HS-27A (cell line): ENCODE results near the gene PDE4D.

Experiments
- DNase-seq: peaks from one replicate; pipeline ENCODE4 v3.0.0-alpha.2; 2012; ENCODE audit warnings: low read depth, missing footprints

The PDE4D gene

DNA sequence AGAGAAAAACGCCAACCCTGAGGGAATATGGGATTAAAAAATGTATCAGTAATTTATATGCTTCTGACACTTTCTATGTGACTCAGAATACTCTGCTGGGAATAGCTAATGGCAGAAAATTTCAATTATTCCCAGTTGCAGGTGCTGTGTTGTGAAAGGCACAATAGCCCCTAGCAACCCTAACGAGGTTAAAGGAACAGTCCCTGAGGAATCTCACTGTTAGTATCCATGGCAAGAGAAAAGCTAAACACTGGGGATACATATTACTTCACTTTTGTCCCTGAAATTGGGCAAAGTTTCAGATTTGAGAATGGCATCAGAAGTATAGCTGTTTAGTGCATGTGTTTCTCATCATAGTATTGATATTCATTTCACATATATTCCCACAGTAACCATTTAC lies 755.7 kb downstream of the PDE4D start:
- no peak for DNase-seq

GRCh38 chr5:59136549-59136948 lies 757.0 kb downstream of the PDE4D start:
- no peak for DNase-seq

GRCh38 chr5:59134471-59135163 lies 758.9 kb downstream of the PDE4D start:
- DNase-seq, result no peak

- DNase-seq, result peak; percentile 31
These were observed 759.7 kb downstream of the PDE4D start for GRCh38 chr5:59133764-59134261.

DNA sequence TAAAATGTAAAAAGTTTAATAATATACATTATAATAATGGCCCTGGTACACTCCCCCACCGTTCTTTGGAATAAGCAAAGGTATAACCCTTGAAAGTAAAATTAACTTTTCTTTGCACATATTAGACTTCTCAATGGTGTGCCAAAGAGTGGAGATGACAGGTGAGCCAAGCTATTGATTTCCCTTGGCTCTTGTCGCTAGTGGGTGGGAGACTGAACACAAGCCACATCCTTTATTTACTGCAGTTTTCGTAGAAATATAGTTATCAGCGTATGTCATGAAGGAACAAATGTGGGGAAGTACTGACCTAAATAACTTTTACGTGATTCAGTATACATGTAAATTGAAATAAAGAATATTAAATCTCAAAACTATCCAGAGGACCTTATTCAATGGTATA lies 761.4 kb downstream of the PDE4D start:
- no peak for DNase-seq

DNA sequence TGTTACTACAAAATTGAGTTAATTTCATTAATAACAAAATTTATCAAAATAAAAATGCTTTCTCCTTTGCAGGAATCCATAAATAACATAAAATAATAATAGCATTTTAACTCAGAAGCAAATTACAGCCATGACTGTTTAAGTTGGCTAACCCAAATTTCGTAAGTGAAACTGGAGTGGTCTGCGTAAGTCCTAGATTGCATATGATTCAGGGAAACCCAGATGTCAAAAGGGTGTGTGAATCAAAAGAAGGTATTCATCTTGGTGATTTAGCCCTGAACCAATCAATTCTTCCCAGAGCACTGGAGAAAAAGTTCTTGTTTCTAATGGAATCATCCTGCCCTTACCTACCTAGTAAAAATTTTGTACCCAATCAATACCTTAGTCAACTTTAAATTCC lies 763.1 kb downstream of the PDE4D start:
- DNase-seq, result no peak

DNA sequence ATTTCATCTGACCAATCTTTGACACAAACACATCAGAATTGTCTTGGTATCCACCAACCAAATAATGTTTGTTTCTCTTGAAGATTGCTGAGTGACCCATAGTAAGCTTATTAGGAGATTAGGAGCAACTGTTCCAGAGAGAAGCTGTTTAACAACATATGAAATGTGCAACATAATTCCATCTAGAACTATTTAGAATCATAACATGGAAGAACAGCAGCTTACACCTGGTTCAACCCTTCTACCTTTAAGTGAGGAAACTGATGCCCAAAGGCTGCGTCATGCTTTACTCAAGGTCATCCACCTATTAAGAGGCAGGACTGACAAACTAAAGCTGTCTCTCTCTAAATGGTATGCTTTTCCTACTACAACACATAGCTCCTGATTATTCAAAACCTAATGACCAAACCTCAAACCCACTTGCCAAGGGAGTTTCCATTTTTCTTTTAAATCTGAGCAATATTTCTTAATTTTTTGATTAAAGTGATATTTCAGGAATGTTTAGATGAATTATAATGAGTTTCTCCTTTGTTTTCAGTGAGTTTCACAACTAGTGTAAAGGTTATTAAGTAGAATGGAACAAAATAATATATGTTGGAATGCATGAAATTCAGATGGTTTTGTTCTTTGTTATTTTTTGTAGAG lies 764.8 kb downstream of the PDE4D start:
- DNase-seq, result no peak

GRCh38 chr5:59126708-59127573 lies 766.6 kb downstream of the PDE4D start:
- no peak for DNase-seq

GRCh38 chr5:59126016-59126707 lies 767.4 kb downstream of the PDE4D start:
- DNase-seq, result no peak

GRCh38 chr5:59125011-59125961 lies 768.2 kb downstream of the PDE4D start:
- no peak for DNase-seq

GRCh38 chr5:59123595-59124561 lies 769.6 kb downstream of the PDE4D start:
- no peak for DNase-seq

DNA sequence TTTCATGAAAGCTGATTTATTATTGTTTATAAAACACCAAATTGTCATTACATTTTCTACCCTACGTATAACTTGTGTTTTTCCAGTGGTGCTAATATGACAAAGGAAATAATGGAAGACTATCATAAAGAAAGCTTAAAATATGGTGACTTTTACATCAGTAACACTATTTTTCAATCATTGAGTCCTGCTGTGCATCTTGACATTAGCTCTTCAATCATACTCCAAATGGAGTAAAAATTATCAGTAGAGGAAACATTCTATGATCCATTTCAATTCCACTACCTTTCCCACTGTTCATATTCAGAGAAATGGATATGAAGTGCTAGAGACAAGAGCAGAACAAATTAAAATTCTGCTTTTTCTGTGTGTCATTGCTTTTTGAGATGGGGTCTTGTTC lies 774.0 kb downstream of the PDE4D start:
- no peak for DNase-seq

DNA sequence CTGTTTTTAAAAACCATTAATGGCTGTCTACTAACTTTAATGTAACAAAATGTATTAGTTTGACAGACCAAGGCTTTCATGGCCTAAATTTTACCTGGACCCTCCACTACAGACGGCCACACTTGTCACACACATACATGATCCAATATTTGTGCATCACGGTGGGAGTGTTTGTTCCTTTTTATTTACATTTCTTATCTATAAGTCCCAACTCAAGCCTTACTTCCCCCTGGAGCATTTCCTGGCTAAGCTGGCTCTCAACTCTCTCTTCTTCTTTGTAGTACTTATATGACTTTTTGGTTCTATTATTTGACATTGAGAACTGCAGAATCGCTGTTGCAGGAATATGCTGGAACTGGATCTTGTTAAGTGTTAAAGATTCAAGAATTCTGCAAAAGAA lies 776.2 kb downstream of the PDE4D start:
- no peak for DNase-seq

DNA sequence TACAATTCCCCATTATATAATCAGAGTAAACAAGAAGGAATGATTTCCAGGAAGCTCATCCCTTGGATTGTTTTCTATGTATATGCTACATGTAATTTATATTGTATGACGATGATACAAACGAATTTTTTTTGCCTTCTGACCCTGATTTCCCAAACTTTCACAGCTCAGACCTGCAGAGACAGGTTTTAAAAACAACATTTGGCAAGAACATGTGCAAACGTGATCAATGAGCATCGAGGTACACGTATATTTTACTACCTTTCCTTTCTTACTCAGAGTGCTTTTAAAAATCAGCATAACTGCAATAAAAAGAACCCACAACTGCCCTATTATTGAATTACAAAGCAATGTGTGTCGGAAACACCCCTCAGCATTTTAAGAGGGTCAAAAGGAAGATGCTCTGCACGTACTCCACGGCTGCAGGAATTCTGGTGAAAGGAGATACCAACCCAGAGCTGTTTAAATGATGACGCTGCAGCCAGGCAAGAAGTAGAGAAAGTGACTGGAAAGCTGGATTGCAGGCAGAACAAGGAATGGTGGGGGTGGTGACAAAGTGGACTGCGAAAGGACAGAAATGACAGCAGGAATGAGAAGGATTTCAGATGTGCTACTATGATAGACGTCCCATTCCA lies 777.2 kb downstream of the PDE4D start:
- no peak for DNase-seq

GRCh38 chr5:59115345-59115744 lies 778.2 kb downstream of the PDE4D start:
- DNase-seq, result no peak

DNA sequence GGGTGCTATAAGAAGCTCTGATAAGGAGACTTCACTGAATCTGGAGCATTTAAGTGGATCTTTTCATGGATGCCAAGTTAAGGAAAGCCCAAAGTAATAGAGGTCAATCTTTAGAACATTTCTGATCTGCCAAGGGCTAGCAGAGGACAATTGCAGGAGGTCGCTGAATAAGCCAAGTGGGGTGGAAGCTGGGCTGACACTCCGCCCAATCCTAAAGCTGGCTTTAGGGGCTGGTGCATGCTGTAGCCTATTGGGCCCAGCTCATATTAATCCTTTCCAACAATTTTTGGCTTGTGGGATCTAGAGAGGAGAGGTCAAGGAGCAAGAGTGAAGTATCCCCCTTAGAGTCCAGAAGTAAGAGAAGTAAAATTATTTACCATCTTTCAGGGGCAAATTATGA lies 784.1 kb downstream of the PDE4D start:
- no peak for DNase-seq

- no peak for DNase-seq
These were observed 785.8 kb downstream of the PDE4D start for GRCh38 chr5:59107692-59108091.

GRCh38 chr5:59104400-59105127 lies 789.0 kb downstream of the PDE4D start:
- no peak for DNase-seq

- no peak for DNase-seq
These were observed 790.2 kb downstream of the PDE4D start for GRCh38 chr5:59103303-59103702.
